ENCODE data around the gene SLC1A7.

Gene SLC1A7

GRCh38 chr1:53174971-53175913 is 32.8 kb upstream of the SLC1A7 start:
- TF ChIP-seq CTCF (IDR thresholded peaks at IDR 0.05; ENCODE audit: extremely low read depth, missing control alignments): no peak
- DNase-seq (ENCODE audit: low spot score): no peak

GRCh38 chr1:53172426-53173128 is 30.1 kb upstream of the SLC1A7 start:
- DNase-seq (ENCODE audit: low spot score): peak; percentile 59
- no peak for TF ChIP-seq CTCF (IDR thresholded peaks at IDR 0.05; ENCODE audit: extremely low read depth, missing control alignments)

- no peak for TF ChIP-seq CTCF (IDR thresholded peaks at IDR 0.05; ENCODE audit: extremely low read depth, missing control alignments)
- DNase-seq (ENCODE audit: low spot score): no peak
Measured at GRCh38 chr1:53166912-53167311, 24.5 kb upstream of the SLC1A7 start.

GRCh38 chr1:53166366-53166765 is 23.9 kb upstream of the SLC1A7 start:
- no peak for DNase-seq (ENCODE audit: low spot score)
- TF ChIP-seq CTCF (IDR thresholded peaks at IDR 0.05; ENCODE audit: extremely low read depth, missing control alignments): no peak

- no peak for TF ChIP-seq CTCF (IDR thresholded peaks at IDR 0.05; ENCODE audit: extremely low read depth, missing control alignments)
Measured at GRCh38 chr1:53165408-53165961, 23.0 kb upstream of the SLC1A7 start.

GRCh38 chr1:53163291-53163768 is 20.9 kb upstream of the SLC1A7 start:
- DNase-seq (ENCODE audit: low spot score): no peak
- no peak for TF ChIP-seq CTCF (IDR thresholded peaks at IDR 0.05; ENCODE audit: extremely low read depth, missing control alignments)

More at GRCh38 chr1:53165408-53165961, 23.0 kb upstream of the SLC1A7 start:
- DNase-seq (ENCODE audit: low spot score): no peak

- TF ChIP-seq CTCF (IDR thresholded peaks at IDR 0.05; ENCODE audit: extremely low read depth, missing control alignments): no peak
- DNase-seq (ENCODE audit: low spot score): no peak
Measured at GRCh38 chr1:53162621-53163020, 20.2 kb upstream of the SLC1A7 start.

Measured in GM20000 (cell line).